ENCODE data around the gene NPC2.
A peak's percentile ranks its signal among the peaks of the same experiment; 100 is the strongest.

The NPC2 gene

DNA sequence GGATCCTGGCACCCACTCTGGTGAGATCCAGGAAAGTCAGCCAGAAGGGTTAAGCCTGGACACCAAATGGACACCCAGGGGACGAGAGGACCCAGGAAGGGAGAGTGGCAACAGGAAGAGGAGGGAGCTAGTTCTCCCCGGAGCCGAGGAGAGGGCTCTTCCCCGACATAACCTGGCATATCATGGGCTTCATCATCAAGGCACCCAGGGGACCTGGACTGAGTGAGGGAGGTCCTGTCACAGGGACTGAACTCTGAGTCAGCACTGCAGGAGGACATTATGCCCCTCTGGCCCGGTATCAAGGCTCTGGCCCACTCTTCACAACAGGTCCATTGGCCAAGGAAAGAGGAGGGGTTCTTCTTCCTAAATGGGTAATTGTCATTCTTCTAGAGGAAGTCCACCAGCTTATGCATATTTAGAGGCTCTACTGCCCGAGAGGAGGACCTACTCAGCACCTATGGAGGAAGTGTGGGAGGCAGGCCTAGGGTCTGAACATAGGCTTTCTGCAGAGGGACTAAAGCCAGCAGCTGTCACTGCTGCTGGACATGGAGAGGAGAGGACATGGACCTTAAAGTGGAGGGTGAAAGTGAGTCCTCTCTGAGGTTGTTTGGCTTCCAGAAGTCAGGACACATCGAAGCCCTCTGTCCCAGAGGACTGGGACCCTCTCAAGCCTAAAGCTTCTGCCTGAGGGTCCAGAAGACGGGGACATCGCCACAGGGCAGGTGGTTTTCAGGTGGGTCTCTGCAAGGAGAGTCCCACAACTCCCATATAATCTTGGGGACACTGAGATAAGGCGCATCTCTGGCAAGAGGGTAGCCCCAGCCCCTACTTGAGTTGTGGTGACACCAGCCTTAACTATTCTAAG is 19.1 kb upstream of the NPC2 start:
- TF ChIP-seq CTCF (IDR thresholded peaks at IDR 0.05; ENCODE audit: insufficient read depth, low read depth, low read length, missing control alignments): no peak
- DNase-seq (ENCODE audit: low read depth): no peak
- H3K4me3 ChIP-seq (ENCODE audit: low read length): no peak overlapping the region

DNA sequence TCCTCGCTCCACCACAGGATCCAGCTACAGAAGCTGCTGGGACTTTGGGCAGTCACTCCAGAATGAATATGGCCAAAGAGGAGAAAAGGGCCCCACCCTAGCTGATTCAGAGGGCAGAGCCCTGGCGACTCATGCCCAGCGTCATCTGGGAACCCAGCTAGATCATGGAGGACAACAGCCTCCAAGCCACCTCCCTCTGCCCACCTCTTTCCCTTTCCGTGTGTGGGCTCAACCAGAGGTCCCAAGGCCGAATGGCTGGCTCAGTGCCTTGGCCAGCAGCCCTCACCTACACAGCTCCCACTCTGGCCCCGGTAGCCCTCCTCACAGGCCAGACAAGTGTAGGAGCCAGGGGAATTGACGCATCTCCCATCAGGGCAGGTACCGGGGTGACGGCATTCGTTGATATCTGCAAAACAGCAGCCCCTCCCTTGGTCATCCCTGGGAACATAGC is 17.9 kb upstream of the NPC2 start:
- H3K4me3 ChIP-seq (ENCODE audit: low read length): no peak overlapping the region
- peak; percentile 77 for DNase-seq (ENCODE audit: low read depth)
- TF ChIP-seq CTCF (IDR thresholded peaks at IDR 0.05; ENCODE audit: insufficient read depth, low read depth, low read length, missing control alignments): no peak

DNA sequence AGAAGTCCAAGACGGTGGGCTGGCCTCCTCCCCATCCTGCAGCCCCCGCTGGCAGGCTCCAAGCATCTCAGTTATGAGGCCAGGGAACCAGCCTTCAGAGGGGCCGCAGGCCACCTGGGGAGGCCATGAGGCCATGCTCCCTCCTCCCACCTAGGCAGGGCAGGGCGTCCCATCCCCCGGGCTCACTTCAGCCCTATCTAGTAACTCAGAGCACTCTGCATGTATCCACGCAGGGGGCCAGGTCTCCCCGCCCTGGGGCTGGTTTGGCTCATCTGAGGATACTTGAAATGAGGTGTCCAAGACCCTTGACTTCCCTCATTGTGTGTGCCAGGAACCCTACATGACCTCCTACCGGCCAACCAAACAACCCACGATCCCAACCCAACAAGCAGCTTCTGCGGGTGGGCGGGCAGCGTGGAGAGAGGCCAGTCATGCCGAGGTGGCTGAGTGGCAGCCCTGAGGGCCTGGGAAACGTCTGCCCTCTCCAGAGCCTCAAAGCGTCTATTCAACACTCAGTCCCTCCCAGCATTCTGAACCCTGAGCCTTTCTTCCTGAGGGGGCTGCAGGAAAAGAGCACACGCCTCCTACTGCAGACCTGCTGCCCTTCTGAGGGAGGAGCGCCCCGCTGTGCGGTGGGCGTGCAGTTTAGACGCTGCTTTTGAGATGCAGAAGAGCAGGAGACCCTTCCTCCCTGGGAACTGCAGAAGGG is 17.3 kb upstream of the NPC2 start:
- DNase-seq (ENCODE audit: low read depth): no peak
- no peak overlapping the region for H3K4me3 ChIP-seq (ENCODE audit: low read length)
- TF ChIP-seq CTCF (IDR thresholded peaks at IDR 0.05; ENCODE audit: insufficient read depth, low read depth, low read length, missing control alignments): no peak

- no peak for TF ChIP-seq CTCF (IDR thresholded peaks at IDR 0.05; ENCODE audit: insufficient read depth, low read depth, low read length, missing control alignments)
- DNase-seq (ENCODE audit: low read depth): no peak
- no peak overlapping the region for H3K4me3 ChIP-seq (ENCODE audit: low read length)
Measured at GRCh38 chr14:74509587-74510222, 16.6 kb upstream of the NPC2 start.

DNA sequence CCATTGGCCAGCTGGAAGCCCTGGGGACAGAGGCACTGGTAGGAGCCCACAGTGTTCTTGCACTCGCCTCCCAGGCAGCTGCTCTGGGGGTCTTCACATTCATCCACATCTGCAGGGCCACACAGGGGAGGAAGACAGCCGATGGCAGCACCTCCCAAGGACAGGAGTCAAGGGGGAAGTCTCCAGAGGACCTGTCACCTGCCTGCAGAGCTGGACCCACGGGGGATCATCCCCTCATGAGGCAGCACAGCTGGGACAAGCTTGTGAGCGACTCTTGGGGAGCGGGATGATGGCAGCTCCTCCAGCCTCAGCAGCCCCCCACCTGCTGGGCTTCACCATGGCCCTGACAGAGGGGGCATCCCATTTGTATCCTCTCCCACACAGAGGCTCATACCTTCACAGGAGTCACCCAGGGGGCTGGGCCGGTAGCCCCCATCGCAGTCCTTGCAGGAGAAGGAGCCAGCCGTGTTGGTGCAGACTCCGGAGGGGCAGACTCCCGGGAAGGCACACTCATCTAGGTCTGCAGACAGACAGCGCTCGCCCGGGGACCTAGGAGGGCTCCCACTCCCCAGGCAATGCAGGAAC is 15.8 kb upstream of the NPC2 start:
- no peak for TF ChIP-seq CTCF (IDR thresholded peaks at IDR 0.05; ENCODE audit: insufficient read depth, low read depth, low read length, missing control alignments)
- H3K4me3 ChIP-seq (ENCODE audit: low read length): no peak overlapping the region
- DNase-seq (ENCODE audit: low read depth): no peak

- peak; percentile 35 for TF ChIP-seq CTCF (IDR thresholded peaks at IDR 0.05; ENCODE audit: insufficient read depth, low read depth, low read length, missing control alignments)
- H3K4me3 ChIP-seq (ENCODE audit: low read length): no peak overlapping the region
- DNase-seq (ENCODE audit: low read depth): no peak
Measured at GRCh38 chr14:74508292-74508731, 15.2 kb upstream of the NPC2 start.

Measured in epithelial cell of esophagus (primary cell).